ENCODE data around the gene PDE7B. TPM values are rescaled to one million over a fixed set of nuclear protein-coding genes. Genes with fewer than 3 reads are reported as not detected.
A peak's percentile ranks its signal among the peaks of the same experiment; 100 is the strongest.

The PDE7B gene
- total and polyA plus RNA-seq, 9 of the 15 experiments (the other 6 are each of a cell fraction or from before 2014, with no cell fraction given) = 0.01 TPM; not detected in 8

- TF ChIP-seq MGA (IDR thresholded peaks at IDR 0.05) (no peak), TCF3 (CRISPR knock-in tag; IDR thresholded peaks at IDR 0.05) (no peak), CREB3 (tag; conservative IDR thresholded peaks at IDR 0.05; ENCODE audit: low read depth) (no peak), VEZF1 (CRISPR knock-in tag; IDR thresholded peaks at IDR 0.05) (peak; percentile 32), CTBP1 (IDR thresholded peaks at IDR 0.05; ENCODE audit: borderline replicate concordance) (no peak), BRD9 (IDR thresholded peaks at IDR 0.05; ENCODE audit: low read depth, partially characterized antibody) (no peak), ZZZ3 (IDR thresholded peaks at IDR 0.05) (no peak), STAG1 (CRISPR knock-in tag; IDR thresholded peaks at IDR 0.05; ENCODE audit: borderline replicate concordance) (no peak; the same call in 1 of the 2 replicates), ARNT (IDR thresholded peaks at IDR 0.05) (no peak), HOXB6 (CRISPR knock-in tag; IDR thresholded peaks at IDR 0.05; ENCODE audit: borderline replicate concordance) (0 out of 2 replicates have a peak, but pooled peaks have one; percentile 4), SMAD1 (IDR thresholded peaks at IDR 0.05; ENCODE audit: low read depth, low read length, partially characterized antibody) (no peak), NR2F6 (CRISPR knock-in tag; IDR thresholded peaks at IDR 0.05) (no peak), PHB2 (IDR thresholded peaks at IDR 0.05; ENCODE audit: low read depth) (no peak)
These were observed 374.6 kb downstream of the PDE7B start (continued) for GRCh38 chr6:136226027-136226673.
